IPS-NIHi11 (cell line): ENCODE measurements around the gene BSND.

Source experiments
- DNase-seq: peaks from one replicate; pipeline ENCODE4 v3.0.0; 2012; ENCODE audit warnings: mixed read lengths, low spot score

The BSND gene

DNA sequence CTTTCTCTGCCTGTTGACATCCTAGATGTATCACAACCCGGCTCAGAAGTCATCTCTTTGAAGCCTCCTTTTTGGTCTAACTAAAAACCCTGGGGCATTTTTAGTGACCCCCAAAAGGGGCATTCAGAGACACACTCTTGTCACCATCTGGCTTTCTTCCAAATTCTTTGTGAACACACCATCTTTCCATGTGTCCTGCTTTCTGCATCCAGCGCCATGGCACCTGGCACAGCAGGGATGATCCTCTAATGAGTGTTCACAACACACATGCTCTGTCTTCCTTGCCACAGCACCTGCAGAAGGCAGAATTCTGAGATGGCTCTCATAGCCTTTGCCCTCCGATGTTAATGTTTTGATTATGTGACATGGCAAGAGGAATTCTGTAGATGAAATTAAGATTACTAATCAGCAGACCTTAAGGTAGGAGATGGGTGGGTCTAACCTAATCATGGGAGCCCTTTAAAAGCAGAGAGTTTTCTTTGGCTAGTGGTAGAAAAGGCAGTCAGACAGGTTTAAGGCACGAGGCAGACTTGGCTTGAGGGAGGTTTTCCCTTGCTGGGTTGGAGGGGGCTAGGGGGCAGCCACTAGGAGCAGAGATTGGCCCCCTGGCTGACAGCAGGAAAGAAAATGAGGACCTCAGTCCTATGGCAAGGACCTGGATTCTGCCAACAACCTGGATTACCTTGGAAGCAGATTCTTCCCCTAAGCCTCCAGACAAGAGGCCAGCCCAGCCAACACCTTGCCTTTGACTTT lies 23.2 kb upstream of the BSND start:
- no peak for DNase-seq

DNA sequence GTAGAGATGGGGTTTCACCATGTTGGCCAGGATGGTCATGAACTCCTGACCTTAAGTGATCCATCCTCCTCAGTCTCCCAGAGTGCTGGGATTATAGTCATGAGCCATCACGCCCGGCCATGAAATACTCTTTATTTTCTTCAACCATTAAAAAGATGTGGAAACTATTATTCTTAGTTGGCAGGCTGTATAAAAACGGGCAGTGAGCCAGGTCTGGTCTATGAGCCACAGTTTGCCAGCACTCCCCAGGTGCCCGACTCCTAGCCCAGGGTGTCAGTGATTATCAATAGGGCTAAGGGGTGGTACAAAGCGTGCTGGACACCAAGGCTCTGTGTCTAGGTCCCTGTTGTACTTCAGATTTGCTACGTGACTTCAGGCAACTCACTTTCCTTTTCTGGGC lies 22.0 kb upstream of the BSND start:
- no peak for DNase-seq

DNA sequence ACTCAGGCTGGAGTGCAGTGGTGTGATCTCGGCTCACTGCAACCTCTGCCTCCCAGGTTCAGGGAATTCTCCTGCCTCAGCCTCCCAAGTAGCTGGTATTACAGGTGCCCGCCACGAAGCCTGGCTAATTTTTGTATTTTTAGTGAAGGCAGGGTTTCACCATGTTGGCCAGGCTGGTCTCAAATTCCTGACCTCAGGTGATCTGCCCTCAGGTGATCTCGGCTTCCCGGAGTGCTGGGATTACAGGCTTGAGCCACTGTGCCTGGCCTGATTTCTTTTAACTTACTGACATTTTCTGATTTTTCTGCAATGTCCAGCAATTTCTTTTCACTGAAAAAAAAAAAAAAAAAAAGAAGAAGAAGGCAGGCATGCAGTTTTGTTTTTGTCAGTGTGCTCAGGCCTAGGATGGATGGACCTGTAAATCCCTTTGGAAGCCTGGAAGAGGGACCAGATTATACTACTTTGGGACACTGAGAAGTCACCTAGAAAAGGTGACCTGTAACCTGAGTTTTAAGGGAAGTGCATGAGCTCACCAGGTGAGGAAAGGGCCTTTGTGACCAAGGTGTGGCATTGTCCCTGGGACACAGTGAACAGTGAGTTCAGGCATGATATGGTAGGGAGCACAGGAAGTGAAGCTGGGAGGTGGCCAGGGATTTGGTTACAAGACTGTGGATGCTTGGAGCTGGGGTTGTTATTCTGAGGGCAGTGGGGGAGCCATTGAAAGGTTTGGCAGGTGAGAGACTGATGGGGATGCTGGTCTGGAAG lies 21.0 kb upstream of the BSND start:
- no peak for DNase-seq

DNA sequence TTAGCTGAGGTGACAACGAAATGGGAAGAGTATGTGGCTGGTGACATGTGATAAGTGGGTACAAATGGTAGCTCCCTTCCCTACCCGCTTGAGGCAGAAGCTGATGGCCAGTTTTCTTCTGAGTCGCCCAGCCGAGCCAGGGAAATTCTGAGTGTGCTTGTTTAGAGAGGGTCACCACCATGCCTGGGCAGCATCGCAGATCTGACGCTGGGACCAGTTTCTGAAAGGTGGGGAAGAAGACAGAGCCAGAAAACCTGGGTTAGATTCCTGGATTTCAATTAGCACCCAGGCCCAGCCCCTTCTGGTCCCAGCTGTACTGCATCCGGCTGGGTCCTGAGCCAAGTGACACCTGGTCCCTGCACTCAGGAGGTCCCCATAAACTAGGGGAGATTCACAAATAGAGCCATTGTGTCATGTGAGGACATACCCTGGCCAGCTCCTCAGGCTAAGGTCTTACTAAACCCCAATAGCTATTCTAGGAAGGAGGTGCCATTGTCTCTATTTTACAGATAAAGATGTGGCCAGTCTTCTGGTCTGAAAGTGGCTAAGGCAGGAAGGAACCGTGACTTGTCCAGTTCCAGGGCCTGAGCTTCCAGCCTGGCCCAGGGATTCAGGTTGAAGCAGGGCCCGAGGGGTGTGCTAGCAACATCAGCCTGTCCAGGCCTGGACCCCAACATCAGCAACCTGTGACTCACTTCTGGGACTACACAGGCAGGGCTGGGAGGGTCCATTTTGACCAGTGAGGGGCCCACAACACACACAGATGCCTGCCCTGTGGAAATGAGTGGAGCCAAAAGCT lies 20.0 kb upstream of the BSND start:
- no peak for DNase-seq

DNA sequence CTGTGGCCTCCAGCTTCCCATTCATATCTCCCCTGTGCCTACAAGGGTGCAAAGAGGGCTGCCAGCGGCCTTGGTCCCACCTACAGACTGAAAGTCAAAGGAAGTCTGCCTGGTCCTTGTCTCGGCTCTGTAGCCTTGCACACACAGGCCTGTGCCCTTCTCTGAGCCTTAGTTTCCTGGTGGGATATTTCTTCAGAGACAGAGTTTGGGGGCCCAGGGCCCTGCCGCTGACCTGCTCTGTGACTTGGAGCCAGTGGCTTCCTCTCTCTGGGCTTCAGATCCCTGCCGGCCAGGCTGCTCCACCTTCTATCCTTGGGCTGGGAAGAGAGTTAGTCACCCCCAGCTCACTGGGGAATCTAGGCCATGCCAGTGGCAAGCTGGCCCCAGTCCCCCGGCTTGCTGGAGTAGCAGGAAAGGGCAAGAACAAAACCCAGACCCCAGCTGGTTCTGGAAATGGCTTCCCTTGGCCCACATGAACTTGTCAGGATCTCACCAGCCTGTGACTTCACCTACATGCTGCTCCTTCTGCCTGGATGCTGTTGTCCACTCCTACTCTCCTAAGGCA lies 19.3 kb upstream of the BSND start:
- no peak for DNase-seq

DNA sequence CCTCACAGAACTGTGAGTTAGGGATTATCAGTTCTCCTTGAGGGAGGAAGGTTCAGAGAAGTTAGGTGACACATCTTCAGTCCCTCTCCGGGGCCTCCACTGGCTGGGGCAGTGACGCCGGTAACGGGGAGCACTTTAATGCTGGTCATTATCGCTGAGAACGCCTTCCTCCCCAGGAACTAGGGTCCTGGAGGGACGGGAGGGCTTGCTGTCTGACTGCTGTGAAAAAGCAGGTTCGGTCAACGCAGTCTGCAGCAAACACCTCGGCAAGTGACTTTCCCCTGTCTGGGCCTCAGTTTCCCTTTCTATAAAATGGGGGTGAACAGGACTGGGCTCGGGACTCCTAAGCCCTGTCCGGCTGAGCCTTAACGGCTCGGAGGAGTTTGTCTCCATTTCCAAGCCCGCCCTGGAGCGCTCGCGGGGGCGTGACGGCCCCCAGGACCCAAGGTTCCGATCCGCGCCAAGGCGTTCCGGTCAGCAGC lies 18.6 kb upstream of the BSND start:
- DNase-seq, result no peak

DNA sequence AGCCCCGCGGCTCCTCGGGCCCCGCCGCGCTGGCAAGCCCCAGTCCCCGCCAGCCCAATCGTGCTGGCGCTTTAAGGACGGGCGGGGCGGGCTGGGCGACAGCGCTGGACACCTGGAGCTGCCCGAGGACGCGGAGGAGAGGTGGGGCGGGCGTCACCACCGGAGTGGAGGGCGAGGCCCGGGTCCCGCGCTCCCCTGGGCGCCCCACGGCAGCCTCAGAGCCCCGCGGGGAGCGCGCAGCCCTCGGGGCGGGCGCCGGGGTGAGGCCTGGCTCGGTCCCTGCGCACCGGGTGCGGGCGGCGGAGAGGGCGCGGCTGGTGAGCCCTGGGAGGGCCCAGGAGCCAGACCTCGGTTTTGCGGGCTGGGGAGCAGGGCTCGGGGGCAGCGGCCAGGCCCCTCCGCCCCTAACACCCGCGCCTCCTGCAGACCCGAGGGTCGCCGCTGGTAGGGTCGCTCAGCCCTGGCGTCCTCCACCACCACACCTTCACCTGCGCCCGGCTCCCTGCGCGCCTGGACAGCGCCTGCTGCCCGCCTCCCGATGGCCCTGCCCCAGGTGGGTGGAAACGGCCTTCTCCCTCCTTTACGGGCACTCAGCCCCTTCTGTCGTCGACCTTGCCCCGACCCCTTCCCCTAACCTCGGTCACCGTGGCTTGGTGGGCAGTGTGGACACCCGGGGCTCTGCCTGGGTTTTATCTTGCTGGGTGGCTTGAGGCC lies 18.0 kb upstream of the BSND start, which contains the start of gene TMEM61:
TMEM61 (plus strand) TSS at position 101 of the 714 bp plus-strand sequence; CDS start at position 539, 438 bp downstream.
- peak; percentile 70 for DNase-seq

DNA sequence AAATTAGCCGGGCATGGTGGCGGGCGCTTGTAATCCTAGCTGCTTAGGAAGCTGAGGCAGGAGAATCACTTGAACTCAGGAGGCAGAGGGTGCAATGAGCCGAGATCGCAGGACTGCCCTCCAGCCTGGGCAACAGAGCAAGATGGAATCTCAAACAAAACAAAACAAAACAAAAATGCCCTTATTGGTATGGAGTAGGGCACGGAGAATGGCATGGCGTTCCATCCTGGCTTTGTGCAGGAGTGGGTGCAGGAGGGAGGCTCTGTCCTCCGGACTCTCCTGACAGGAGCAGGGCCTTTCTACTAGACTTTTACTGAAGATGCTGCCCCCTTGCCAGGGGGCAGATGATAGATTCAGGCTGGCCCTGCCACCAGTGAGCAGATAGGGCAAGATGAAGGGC lies 17.3 kb upstream of the BSND start:
- DNase-seq, result no peak

DNA sequence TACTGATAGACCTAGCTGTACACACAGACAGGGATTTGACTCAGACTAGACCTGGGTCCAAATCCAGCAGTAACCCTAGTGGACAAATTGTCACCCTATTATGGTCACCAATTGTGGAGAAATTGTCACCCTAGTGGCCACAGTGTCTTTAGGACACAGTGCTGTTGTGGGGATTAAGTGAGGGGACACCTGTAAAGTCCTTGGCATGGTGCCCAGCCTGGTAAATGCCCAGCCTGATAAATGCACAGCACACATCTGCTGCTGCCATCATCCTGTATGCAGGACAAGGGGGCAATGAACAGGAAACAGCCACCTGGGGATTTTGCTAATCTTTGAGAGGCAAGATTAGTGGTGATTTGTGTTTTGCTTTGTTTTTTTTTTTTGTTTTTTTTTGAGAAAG lies 16.0 kb upstream of the BSND start:
- no peak for DNase-seq

DNA sequence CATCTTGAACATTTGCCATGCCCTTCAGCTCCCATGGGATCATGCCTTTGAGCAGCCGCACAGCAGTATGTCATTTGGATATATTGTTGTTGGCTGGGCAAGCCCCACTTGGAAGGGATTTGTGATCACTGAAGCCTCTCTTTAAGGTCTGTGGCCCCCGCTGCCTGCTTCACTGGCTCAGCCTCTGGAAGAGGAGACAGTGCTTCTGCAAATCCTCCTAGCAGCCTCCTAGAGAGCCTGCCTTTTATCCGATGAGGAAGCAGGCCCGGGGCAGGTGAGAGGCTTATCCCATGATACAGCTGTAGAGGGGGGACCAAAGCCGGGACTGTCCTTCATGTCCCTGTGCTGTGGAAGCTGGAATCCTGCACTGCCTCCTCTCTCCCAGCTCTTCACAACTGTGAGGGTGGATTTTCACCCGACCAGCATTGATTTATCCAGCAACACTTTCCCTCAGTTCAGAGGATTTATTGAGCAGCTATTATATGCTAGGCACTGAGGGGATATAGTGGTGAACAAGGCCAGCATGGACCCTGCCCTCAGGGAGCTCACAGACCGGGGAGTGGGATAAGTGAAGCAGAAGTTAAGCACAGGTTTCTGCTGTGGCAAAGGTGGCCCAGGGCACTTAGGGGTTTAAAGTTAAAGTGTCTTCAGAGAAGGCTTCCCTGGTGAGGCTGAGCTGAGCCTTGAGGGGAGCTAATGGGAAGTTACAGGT lies 14.4 kb upstream of the BSND start:
- DNase-seq, result no peak

DNA sequence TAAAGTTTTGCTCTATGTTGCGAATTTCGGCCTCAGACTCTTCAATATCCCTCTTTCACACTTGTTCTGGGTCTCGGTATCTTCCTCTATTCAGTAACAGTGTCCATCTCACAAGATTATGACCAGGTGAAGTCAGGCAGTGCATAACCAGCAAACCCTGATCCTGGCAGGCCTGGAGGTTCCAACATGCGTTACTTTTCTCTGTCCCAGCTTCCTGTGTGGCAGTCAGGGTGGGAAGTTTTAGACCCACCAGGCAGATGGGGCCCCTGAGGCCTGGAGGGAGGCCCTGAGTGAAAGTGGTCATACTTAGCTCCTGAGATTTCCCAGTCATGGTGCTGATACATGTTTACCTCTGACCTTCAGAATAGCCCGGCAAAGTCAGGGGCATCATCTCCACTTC lies 13.2 kb upstream of the BSND start:
- no peak for DNase-seq

DNA sequence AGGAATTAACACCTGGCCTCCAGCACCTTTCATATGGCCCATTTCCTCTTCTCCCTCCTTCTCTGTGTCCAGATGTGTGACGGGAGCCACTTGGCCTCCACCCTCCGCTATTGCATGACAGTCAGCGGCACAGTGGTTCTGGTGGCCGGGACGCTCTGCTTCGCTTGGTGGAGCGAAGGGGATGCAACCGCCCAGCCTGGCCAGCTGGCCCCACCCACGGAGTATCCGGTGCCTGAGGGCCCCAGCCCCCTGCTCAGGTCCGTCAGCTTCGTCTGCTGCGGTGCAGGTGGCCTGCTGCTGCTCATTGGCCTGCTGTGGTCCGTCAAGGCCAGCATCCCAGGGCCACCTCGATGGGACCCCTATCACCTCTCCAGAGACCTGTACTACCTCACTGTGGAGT lies 12.7 kb upstream of the BSND start:
- DNase-seq, result no peak

DNA sequence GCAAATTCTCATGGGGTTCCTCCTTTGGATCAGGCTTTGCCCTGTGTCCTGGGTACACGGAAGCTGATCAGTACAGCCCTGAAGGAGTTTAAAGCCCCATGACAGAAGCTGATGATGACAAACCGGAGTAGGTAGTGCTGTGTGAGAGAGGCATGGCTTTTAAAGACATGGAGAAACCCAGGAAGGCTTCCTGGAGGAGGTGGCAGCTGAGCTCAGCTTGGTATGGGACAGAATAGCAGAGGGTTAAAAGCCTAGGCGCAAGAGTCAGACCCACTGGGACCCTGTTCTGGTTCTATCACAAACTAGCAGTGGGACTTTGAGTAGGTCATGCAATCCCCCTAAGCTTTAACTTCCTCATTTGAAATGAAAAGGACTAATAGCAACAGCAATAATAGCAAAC lies 12.2 kb upstream of the BSND start:
- DNase-seq, result no peak

DNA sequence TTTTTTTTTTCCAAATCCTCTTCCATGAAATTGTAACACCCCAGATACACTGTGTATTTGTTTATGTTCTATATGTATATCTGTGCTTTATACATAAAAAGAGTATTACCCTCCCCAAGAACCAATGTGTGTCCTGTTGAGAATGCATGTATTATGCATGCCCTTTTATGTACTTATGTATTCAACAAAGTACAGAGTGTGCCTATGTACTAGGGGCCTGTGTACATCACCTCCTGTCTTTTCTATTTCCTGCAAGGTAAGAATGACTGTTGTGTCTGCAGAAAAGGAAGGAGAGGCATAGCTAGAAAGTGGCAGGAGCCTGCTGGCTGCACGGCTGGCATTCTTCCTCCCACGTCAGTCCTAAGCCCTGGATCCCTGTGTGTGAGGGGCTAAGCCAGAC lies 11.3 kb upstream of the BSND start:
- no peak for DNase-seq

DNA sequence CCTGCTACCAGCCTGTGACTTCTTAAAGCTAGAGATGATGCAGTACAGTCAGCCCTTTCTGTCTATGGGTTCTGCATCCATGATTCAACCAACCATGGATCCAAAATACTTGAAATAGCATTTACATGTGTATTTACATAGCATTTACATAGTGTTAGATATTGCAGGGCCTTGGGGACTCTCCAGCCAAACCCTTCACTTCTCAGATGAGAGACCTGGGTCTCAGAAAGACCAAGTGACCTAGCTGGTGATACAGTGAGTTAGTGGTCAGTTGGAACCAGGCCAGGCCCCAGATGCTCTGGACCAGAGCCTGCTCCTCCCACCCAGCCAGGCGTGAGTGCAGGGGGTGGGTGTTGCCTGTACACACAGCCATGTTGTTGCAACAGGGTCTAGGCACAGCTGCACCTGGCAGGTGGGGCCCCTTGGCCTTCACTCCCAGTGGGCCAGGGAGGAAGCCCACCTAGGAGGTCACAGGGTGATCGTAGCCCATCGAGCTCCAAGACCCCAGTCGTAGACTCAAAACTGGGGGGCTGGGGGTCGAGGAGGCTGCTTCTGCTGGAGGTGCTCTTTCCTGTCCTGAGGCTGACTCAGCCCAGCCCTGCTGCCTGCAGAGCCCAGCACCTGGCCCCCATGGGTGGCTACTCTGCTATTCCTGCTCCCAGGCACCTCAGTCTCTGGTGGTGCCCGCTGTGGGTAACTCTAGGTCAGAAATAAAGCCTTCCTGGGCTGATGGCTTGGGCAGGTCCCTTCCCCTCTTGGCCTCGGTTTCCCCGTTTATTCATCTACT lies 10.6 kb upstream of the BSND start:
- no peak for DNase-seq

DNA sequence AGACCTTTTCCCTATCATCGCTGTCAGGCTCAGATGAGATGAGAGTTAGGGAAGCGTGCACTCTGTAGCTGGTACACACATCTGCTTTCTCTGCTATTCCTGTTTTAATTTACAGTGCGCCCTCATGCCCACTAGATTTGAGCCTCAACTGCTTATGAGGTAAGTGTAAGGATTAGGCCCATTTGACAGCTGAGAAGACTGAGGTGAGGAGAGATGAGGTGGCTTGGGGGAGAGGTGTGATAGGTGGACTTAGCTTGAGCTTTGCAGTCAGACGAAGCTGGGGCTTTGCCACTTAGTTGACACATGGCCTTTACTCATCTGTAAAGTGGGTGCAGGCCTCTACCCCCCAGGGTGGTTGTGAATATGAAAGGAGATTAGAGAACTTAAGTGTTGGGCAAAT lies 9.8 kb upstream of the BSND start:
- DNase-seq, result no peak

DNA sequence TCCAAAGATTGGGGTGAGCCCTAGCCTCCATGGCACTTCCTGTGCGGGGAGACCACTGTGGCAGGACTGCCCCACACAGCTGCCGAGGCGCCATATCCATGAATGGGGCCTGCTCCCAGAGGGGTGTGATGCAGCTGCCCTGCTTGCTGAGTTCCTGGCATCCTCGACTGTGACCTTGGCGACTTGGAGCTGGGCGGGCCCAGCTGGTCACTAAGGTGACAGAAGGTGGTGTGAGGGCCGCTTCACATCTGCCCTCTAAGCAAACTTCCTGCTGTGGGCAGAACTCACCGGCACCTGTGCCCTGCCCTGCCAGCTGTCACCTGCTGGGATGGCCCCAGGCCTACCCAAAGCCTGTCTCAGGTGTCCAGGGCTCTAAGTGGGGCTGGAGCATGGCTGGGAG lies 9.3 kb upstream of the BSND start:
- DNase-seq, result no peak

DNA sequence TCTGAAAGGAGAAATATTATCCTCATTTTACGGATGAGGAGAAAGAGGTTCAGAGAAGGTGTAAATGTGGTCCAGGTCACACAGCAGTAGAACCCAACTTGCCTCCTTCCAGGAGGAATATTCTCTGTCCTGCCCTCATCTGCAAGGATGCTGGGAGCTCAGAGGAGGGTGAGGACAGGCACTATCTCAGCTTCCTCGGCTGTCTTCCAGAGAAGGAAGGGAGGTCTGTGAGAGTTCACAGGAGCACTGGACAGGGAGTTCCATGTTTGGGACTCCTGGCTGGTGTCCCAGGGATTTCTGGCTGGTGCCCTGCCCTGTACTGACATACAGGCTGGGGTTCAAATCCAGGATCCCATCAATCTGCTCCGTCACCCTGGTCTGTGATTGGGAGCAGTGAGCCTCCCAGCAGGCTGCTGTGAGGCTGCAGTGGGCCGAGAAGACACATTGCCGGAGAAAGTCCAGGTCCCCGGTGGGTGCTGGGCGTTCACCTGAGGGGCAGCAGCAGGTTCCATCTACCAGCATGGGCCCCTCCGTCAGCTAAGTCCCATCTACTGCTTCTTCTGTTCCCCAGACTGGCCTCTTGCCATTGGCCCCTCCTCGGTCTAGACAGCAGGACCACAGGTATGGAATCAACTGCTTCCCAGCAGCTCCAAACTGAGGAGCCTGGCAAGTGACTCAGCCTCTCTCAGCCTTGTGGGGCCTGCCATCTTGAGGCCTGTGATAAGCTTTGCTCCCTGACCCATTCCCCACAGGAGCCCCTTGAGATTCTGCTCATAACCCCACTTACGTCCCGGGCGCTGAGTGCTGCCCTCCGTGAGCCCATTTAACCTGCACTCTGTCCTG lies 8.5 kb upstream of the BSND start:
- no peak for DNase-seq

DNA sequence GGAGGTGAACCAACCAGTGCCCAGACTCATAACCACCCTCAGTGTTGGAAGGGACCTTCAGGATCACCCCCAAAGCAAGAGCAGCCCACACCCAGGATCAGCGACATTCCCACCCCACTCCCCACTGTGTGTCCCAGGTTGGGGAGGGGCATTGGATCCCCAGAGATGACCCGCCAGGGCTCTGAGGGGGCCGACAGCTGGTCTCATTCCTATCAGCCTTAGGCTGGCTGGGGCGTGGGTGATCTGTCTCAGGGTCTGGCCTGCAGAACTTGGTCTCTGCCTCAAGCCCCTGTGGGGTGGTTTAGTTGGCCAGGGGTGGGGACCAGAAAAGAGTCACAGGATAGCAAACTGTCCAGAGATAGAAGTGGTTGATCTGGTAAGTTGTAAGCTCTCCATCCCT lies 7.8 kb upstream of the BSND start:
- DNase-seq, result no peak
